ENCODE results near the gene NARF. TPM values are rescaled to one million over a fixed set of nuclear protein-coding genes. Genes with fewer than 3 reads are reported as not detected.

NARF gene
- total and polyA plus RNA-seq, 2 of the 8 experiments (the other 6 are each of a cell fraction or from before 2014, with no cell fraction given), result 97.4 to 131 TPM

DNA sequence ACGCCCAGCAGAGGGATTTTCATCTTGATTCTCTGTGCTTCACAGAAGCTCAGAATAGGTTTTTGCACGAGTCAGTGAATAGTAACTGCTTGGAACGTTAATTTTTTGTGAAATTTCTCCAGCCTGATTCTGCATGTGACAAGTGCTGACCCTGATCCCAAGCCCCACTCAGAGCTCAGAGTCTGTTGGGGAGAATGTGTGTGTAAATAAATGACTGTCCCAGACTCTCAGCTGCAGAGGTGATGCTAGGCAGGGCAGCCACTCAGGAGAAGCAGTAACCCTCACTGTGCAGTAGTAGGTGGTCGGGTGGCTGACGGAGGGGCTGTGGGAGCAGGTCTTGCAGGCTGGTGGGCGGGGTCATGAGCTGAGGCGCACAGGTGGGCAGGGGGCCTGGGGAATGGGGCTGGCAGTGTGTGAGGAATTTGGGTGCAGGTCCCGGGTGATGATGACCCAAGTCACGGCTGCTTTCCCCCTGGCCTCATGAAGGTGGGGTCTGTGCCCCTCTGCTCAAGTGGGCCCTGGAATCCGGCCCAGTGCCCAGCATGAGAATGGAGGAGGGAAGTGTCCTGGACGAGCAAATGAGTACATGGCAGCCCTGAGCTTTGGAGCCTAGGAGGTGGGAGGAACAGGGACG is 44.7 kb downstream of the NARF start:
- H4K5ac ChIP-seq (ENCODE audit: insufficient read length, low read depth, low read length), result no peak overlapping the region
- no peak overlapping the region for H3K23ac ChIP-seq (ENCODE audit: insufficient read length)
- no peak overlapping the region for H3K4me2 ChIP-seq (ENCODE audit: insufficient read depth in 1 of 2, low read depth in 2 of 2, low read length in 2 of 2)
- H4K8ac ChIP-seq (ENCODE audit: extremely low read depth, insufficient read depth, low read length), result no peak overlapping the region
- 84% methylated on average over 12 of the region's 12 CpGs; no CpG with 5 or more reads in 1 of the 2 experiments for WGBS, 2 experiments (ENCODE audit: extremely low coverage in 1 of 2, insufficient coverage in 1 of 2, insufficient read length in 1 of 2, insufficient replicate concordance in 2 of 2, low coverage in 1 of 2, low lambda C conversion rate in 2 of 2, missing lambda C conversion rate in 1 of 2)
- no peaks in the 10 kb centered on the region for H3K79me1 ChIP-seq (ENCODE audit: low read depth, low read length)
- peaks cover 0 to 4% (median 2%) of the 10 kb centered on the region in 4 experiments; a peak in 4 of 7 replicates for H3K27me3 ChIP-seq (replicated peaks in 1 of 4; ENCODE audit: control insufficient read depth in 3 of 4, extremely low read depth in 1 of 4, insufficient read depth in 3 of 4, low read length in 3 of 4)
- no peaks in the 10 kb centered on the region for H3K36me3 ChIP-seq (ENCODE audit: control insufficient read depth in 2 of 4, insufficient read depth in 4 of 4, low read length in 3 of 4)
- DNase-seq (ENCODE audit: low read depth in 1 of 2, low spot score in 2 of 2), result no peak
- H2BK5ac ChIP-seq (ENCODE audit: low read depth, low read length), result no peak overlapping the region
- POLR2A ChIA-PET (ENCODE audit: partially characterized antibody), result interaction anchor here (0.7 to 1.2 kb wide), 3 partner anchors 14 to 31 kb away, joined by 3 to 4 read pairs (median 3); partner anchors contain the start of gene FOXK2
- H3K23me2 ChIP-seq (ENCODE audit: low read depth, low read length), result no peaks in the 10 kb centered on the region
- no peak overlapping the region; a peak in 1 of 7 replicates for H3K9ac ChIP-seq (replicated peaks in 1 of 4; ENCODE audit: extremely low read depth in 1 of 4, low read depth in 3 of 4, low read length in 3 of 4)
- no peak for FAIRE-seq
- H2BK120ac ChIP-seq (replicated peaks; ENCODE audit: low read depth, low read length), result no peak overlapping the region
- no peak overlapping the region for H2AK5ac ChIP-seq (ENCODE audit: low read depth, low read length)
- H3K18ac ChIP-seq (ENCODE audit: extremely low read depth, low read length), result no peak overlapping the region
- CTCF ChIA-PET (ENCODE audit: partially characterized antibody), result interaction anchor here (0.6 to 1.9 kb wide), 6 partner anchors 8 to 160 kb away, joined by 3 to 13 read pairs (median 5); no protein-coding TSS in a partner anchor
- TF ChIP-seq RBBP5 (IDR thresholded peaks at IDR 0.05; ENCODE audit: borderline replicate concordance, low read depth, low read length), result no peak
- no peak for TF ChIP-seq EZH2 (IDR thresholded peaks at IDR 0.05; ENCODE audit: low read depth, low read length, severe bottlenecking)
- no peak for TF ChIP-seq CHD2 (IDR thresholded peaks at IDR 0.05; ENCODE audit: low read length)
- TF ChIP-seq, protein P1, sequence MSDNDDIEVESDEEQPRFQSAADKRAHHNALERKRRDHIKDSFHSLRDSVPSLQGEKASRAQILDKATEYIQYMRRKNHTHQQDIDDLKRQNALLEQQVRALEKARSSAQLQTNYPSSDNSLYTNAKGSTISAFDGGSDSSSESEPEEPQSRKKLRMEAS (IDR thresholded peaks at IDR 0.05), result no peak
- TF ChIP-seq HDAC2 (IDR thresholded peaks at IDR 0.05; ENCODE audit: borderline replicate concordance in 1 of 2, low read depth in 2 of 2, low read length in 2 of 2), result no peak
- TF ChIP-seq SRF (IDR thresholded peaks at IDR 0.05; ENCODE audit: low read depth, low read length), result no peak
- TF ChIP-seq JUN (IDR thresholded peaks at IDR 0.05; ENCODE audit: low read depth, low read length), result no peak
- no peak for TF ChIP-seq USF2 (IDR thresholded peaks at IDR 0.05; ENCODE audit: low read length)
- TF ChIP-seq KDM4A (IDR thresholded peaks at IDR 0.05; ENCODE audit: low read depth, low read length, severe bottlenecking), result no peak
- TF ChIP-seq ASH2L (IDR thresholded peaks at IDR 0.05; ENCODE audit: low read length), result no peak
- no peak for TF ChIP-seq EP300 (IDR thresholded peaks at IDR 0.05; ENCODE audit: borderline replicate concordance in 1 of 2, low read depth in 2 of 2, low read length in 2 of 2)
- H2AFZ ChIP-seq (ENCODE audit: low read length), result no peak overlapping the region
- no peak overlapping the region for H3K56ac ChIP-seq (replicated peaks; ENCODE audit: insufficient read length, low read depth, low read length)
- H3K14ac ChIP-seq (ENCODE audit: insufficient read length), result no peak overlapping the region
- H3K9me3 ChIP-seq (ENCODE audit: insufficient read depth in 2 of 2, low read depth in 1 of 2, low read length in 1 of 2), result no peaks in the 10 kb centered on the region
- H3K27ac ChIP-seq (ENCODE audit: low read depth, low read length), result no peak overlapping the region
- H3K4me1 ChIP-seq (replicated peaks in 1 of 4; ENCODE audit: control insufficient read depth in 3 of 4, insufficient read depth in 4 of 4, low read length in 3 of 4), result no peaks in the 10 kb centered on the region
- H4K91ac ChIP-seq (replicated peaks; ENCODE audit: insufficient read length, low read length), result no peak overlapping the region
- no peak overlapping the region for H3K4me3 ChIP-seq (ENCODE audit: extremely low read depth in 1 of 4, insufficient read depth in 2 of 4, low read depth in 3 of 4, low read length in 4 of 4)
- H2BK20ac ChIP-seq (ENCODE audit: low read length), result no peak overlapping the region
- no peak overlapping the region for H2BK15ac ChIP-seq (ENCODE audit: low read length)
- H4K20me1 ChIP-seq (replicated peaks in 1 of 2; ENCODE audit: control insufficient read depth in 1 of 2, insufficient read depth in 2 of 2, low read length in 2 of 2), result no peaks in the 10 kb centered on the region
- no peak overlapping the region for H3K4ac ChIP-seq (replicated peaks; ENCODE audit: insufficient read length, low read depth, low read length)
- H2BK12ac ChIP-seq (ENCODE audit: low read depth, low read length), result no peak overlapping the region
- H3K79me2 ChIP-seq (ENCODE audit: control insufficient read depth in 1 of 2, insufficient read depth in 2 of 2, low read length in 2 of 2), result no peaks in the 10 kb centered on the region
